Stimulated activated CD8-positive, alpha-beta memory T cell treated with anti-CD3 and anti-CD28 coated beads, Interleukin-4, amount 100 ng/mL, for 24 hours (primary cell): Measurements from ENCODE around the gene GAB2.

Experiments
- DNase-seq: peaks from one replicate; pipeline ENCODE4 v3.0.0-alpha.2; 2020; ENCODE audit warnings: low read depth

GAB2 gene

GRCh38 chr11:78220218-78221157 lies 197.1 kb downstream of the GAB2 start:
- no peak for DNase-seq

DNA sequence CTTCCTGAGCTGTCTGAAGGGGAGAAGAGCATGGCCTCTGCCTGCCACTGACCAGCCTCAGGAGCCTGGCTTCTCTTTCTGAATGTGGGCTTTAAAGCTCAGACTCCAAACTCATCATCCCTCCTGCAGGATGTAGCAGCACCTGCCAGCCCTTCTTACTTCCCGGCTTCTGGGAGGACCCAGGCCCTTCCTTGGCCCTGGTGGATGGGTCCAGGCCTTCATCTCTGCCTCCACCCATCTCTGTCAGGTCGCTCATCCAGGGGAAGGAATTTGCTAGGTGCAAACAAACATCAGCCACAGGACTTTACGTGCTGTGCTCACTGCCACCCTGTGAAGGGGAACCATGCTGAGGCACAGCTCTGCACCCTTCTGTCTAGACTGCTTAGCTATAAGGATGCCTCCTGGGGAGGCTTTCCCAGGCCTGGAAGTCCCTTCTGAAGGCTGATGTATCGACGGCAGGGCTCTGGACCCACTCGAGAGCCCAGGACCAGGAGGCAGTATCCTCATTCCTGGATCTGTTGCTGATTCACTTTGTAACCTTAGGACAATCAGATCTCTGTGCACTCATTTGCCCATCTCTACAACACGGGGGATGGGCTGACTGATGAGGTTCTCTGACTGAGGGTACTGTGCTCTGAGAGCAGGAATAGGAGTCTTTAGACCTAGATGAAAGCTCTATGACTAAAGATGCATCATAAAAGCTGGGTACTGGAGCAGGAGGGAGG lies 198.0 kb downstream of the GAB2 start:
- DNase-seq = no peak

GRCh38 chr11:78218707-78219492 lies 198.7 kb downstream of the GAB2 start:
- no peak for DNase-seq

DNA sequence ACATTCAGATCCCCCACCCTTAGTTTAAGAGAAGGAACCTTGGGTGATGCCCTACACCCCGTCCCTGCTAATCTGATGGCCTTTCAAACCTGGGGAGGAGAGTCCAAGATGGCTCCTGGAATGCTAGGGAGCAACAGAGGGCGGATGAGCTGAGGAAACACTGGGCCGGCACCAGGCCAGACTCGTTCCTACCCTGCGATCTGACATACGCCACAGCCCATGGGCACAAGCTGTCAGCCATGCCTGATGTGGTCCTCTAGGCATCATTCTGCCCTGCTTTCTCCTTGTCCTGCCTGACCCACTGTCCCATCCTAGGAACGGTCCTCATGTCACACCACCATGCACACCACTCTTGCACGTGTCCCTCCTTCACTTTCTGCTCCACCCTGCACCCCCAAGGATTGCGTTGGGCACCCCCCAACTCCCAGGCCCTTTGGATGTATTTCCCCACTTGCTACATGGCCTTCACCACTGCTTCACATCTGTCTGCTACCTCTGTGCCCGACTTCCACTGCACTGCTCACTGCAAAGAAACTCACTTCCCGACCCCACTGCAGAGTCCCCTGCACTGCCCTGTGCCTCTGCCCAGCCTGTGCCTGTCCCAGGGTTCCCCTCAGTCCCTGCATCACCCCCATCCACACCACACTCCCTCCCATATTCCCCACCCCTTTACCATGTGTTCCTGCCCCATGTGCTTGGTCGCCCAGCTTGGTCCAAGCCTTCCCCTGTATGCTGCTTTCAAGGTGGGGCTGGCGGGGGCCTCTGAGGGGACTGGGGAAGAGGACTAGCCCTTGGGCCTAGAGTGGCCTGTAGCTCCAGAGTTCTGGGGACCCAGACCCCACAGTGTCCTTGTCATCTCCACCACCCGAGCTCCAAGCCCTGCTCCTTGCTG lies 199.7 kb downstream of the GAB2 start:
- DNase-seq = no peak

DNA sequence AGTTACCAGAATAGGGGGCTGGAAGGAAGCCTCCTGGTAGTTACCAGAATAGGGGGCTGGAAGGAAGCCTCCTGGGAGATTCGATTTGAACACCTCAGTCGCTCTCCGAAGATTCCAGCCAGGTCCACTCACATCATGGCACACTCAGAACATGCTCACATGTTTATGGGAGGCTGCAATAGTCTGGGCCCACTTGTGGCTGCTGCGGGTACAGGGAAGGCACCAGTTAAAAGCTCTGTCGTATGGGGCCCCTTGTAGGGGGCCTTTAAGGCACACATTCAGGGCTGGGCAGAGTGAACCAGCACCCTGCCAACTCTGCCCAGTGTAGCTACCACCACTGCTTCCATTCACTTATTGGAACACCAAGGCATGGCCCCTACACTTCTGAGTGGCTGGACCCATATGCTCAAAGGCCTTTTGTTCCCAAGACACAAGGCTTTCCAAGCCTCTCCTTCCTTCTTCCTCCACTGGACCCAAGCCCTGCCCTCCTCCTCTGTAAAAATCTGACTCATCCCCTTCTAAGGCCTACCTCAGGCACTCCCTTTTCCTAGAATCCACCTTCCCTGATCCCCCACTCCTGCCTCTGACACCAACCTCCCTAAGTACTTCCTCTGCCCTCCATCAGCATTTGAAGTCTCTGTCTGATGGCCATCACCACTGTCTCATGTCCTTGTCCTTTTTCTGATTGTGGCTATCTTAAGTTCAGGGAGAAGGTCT lies 200.9 kb downstream of the GAB2 start:
- no peak for DNase-seq

DNA sequence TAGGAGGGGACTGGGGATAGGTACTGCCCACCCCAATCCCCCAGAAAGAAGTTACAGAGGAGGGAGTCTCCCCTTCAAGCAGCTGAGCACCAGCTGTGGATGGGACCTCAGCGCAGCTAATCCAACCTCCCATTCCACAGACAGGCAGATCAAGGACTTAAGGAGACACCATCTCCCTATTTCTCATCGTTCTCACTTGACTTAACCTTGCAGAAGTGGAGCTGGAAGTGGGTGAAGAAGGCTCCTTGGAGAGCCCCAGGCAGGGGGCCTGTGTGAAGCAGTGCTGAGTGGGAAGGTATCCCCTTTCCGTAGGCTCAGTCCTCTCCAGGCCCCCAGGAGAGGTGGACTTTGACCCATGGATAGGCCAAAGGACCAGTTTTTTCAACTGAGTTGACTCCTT lies 201.6 kb downstream of the GAB2 start:
- no peak for DNase-seq

DNA sequence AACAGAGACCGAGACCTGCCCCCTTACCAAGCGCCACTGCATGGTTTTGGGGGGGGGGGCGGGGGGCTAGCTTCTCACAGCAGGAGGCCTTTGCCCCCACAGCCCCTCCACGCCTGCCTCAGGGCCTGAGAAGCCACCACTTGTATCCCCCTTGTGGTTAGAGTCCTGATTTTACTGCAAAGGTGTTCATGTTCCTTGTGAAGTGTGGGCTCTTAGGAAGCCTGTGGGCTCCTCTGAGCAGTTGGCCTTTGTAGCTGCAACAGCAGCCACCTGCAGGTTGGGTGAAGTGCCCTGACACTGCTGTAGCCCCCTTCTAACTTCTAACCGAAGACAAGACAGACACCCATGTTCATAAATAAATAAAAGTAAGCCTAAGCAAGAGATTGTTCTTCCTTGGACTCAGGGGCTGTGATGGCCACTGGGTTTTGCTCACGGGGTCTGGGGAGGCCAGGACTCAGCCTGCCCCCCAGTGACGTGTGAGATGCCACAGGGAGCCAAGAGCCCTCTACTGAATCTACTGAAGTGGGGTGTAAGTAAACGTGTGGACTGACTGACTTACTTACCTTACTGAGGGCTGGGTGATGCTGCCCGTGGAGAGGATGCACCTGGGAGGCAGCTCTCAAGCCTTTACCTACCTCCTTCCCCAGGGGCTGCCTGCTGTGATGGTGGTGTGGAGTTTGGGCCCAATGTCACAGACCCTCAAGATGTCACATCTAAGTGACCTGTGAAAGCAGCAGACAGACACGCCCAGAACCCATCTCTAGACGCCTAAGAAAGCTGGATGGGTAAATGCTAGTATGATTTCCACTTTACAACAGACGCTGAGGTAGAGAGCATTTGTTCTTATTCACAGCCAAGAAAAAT lies 203.1 kb downstream of the GAB2 start:
- no peak for DNase-seq

DNA sequence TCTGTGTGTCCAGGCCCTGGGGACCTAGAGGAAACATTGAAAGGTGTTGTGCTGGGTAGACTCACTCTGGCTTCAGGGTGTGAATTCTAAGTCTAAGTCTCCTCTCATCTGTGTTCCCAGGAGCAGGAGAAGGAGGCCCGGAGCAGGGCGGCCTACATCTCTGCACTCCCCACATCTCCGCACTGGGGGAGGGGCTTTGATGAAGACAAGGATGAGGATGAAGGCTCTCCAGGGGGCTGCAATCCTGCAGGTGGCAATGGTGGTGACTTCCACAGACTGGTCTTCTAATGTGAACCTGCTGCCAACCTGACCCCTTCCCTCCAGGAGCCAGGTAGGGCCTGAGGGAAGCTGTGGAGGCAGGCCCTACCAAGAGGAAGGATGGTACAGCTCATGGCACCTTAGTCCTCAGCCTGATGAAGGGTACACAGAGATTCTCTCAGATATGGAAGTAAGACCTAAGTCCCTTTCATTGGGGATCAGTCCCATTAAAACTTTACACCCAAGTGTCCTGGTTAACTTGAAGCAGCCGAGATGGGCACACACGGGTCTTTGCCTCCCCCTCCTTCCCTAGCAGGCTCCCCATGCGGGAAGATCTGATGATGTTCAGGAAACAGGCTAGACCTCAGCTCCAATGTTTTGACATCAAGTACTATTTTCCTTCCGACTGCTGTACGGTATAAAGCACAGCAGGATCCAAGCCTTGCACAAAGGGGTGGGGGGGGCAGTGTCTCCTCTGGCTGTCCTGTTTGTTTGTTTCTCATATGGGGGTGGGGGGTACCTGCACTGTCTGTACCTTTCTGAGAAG lies 203.9 kb downstream of the GAB2 start:
- DNase-seq = no peak

- no peak for DNase-seq
Observed at GRCh38 chr11:78212586-78213371, 204.8 kb downstream of the GAB2 start.

GRCh38 chr11:78211565-78211964 lies 206.1 kb downstream of the GAB2 start:
- no peak for DNase-seq

GRCh38 chr11:78210000-78210608 lies 207.5 kb downstream of the GAB2 start:
- no peak for DNase-seq

DNA sequence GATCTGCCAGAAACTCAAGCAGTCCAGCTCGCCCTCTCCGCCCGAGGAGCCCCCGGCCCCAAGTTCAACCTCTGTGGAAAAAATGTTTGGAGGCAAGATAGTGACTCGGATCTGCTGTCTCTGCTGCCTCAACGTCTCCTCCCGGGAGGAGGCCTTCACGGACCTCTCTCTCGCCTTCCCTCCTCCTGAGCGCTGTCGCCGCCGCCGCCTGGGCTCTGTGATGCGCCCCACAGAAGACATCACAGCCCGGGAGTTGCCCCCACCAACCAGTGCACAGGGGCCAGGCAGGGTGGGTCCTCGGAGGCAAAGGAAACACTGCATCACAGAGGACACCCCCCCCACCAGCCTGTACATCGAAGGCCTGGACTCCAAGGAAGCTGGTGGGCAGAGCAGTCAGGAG lies 208.1 kb downstream of the GAB2 start:
- no peak for DNase-seq

DNA sequence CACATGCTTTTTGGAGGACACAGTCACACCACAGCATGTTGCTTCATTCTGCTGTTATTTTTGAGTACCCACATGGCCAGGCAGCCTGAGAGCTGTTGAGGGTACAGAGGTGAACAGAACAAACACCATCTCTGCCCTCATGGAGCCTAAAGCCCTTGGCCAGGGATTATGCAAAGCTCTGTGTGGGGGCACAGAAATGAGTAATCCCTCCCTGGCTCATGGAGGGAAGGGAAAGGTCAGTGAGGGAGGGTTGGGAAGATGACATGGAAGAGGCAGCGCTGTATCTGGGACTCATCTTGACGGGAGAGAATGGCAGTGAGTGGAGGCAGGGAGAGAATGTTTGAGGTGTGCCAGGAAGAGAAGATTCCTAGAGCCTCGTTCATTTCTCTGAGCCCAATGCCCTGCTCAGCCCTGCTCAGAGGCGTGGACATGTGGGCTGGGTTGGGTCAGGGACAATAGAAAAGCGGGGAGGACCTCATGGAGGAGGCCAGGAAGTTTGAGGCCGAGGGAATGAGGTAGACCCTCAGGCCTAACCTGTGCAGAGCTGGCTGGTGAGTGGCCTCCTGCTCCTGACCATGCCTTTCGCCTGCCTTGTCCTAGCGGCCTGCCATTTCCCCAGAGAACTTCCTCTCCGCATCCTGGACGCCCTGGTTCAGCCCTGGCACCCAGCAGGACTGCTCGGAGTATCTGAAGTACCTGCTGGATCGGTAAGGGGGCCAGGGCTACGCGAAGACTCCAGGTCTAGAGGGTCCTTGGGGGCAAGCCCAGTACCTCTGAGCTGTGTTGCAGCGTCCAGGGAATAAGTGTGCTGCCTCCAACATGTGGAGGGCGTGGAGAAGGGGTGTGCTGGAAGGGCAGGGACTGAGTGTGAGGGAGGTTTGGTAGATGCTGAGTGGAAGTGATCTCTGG lies 209.1 kb downstream of the GAB2 start:
- DNase-seq = no peak

- DNase-seq = no peak
Observed at GRCh38 chr11:78207532-78208256, 209.9 kb downstream of the GAB2 start.

DNA sequence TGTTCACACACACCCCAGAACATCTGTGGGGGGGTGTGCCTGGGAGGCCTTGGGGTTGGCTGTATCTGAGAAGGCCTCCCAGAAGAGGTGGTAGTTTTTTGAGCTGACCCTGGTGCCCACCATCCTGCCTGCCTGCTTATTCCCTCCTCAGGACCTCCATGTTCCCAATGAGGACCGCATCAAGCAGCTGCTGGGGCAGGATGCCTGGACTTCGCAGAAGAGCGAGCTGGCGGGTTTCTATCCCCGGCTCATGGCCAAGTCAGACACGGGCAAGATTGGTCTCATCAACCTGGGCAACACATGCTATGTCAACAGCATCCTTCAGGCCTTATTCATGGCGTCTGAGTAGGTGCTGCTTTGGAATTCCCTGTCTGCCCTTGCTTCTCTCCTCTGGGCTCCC lies 211.9 kb downstream of the GAB2 start:
- DNase-seq = no peak

GRCh38 chr11:78205256-78205655 lies 212.4 kb downstream of the GAB2 start:
- no peak for DNase-seq
